Right lobe of liver (tissue), 4 donors: ENCODE data around the gene SEC14L1.

ENCODE experiments used
- CTCF ChIP-seq, 4 donors: fragments of 200-600 bp in 3 of 4; fragments of 450-650 bp in 1 of 4; IDR thresholded peaks; one replicate each; pipeline versions ENCODE4 v1.5.1 to v1.8.0; 2016 to 2022; ENCODE audit warnings: antibody characterized with exemption in 4 of 4, mild to moderate bottlenecking in 2 of 4
- POLR2A ChIP-seq: fragments of 450-650 bp; IDR thresholded peaks from one replicate; pipeline ENCODE4 v1.6.1; 2017; ENCODE audit warnings: antibody characterized with exemption, mild to moderate bottlenecking
- donor health status: DM: no; HTN: no; CAD: no.
- donor health status: DM: no; HTN: no; CAD: no.
- donor health status: DM: no; HTN: yes; CAD: no.

GRCh38 chr17:77200711-77201110 is 59.9 kb downstream of the SEC14L1 start:
- TF ChIP-seq CTCF (IDR thresholded peaks at IDR 0.05) = no peak
- no peak for TF ChIP-seq POLR2A
